DND-41 (cell line): ENCODE measurements around the gene FNDC11.

Source experiments
- ATAC-seq: fragments of 200-7000 bp; cut with Tn5 transposase; 3 replicates; pipeline ENCODE4 v1.9.1; 2021; ENCODE audit warnings: low read depth; ENCODE audit not compliant: insufficient read depth
- DNase-seq: peaks from one replicate; pipeline ENCODE4 v3.0.0-alpha.2; 2020
- H2AFZ ChIP-seq: 2 replicates; pipeline ENCODE4 v1.6.0; 2012; ENCODE audit warnings: low read depth, low read length
- H3K27ac ChIP-seq: 2 replicates; pipeline ENCODE4 v1.5.1; 2012; ENCODE audit warnings: low read length, inconsistent platforms
- H3K27me3 ChIP-seq: fragments of 200-600 bp; sonication (generic); 2 replicates; pipeline ENCODE4 v1.6.0; 2012; ENCODE audit warnings: low read length, mild to moderate bottlenecking, inconsistent platforms; ENCODE audit not compliant: insufficient read depth, poor library complexity
- H3K36me3 ChIP-seq: 2 replicates; pipeline ENCODE4 v1.5.1; 2012; ENCODE audit warnings: low read length, inconsistent platforms; ENCODE audit not compliant: insufficient read depth
- H3K4me1 ChIP-seq: 2 replicates; pipeline ENCODE4 v1.5.1; 2012; ENCODE audit warnings: mild to moderate bottlenecking, low read length; ENCODE audit not compliant: insufficient read depth
- H3K4me2 ChIP-seq: 2 replicates; pipeline ENCODE4 v1.6.0; 2012; ENCODE audit warnings: mild to moderate bottlenecking, moderate library complexity, low read length, inconsistent platforms; ENCODE audit not compliant: insufficient read depth
- H3K4me3 ChIP-seq, 2 experiments: fragments of 200-600 bp in 1 of 2; shearing (Covaris generic) in 1 of 2; 2 replicates each; pipeline ENCODE4 v1.5.1; 2012 to 2016; ENCODE audit warnings: inconsistent platforms in 2 of 2, low read length in 2 of 2, mild to moderate bottlenecking in 2 of 2, low read depth in 1 of 2, moderate library complexity in 1 of 2
- H3K79me2 ChIP-seq: 2 replicates; pipeline ENCODE4 v1.6.0; 2012; ENCODE audit warnings: low read length, inconsistent platforms; ENCODE audit not compliant: insufficient read depth
- H3K9ac ChIP-seq: 2 replicates; pipeline ENCODE4 v1.6.0; 2012; ENCODE audit warnings: low read depth, mild to moderate bottlenecking, inconsistent platforms, low read length, moderate library complexity
- H3K9me3 ChIP-seq: 2 replicates; pipeline ENCODE4 v1.5.1; 2012; ENCODE audit warnings: low read length, moderate library complexity, mild to moderate bottlenecking, inconsistent platforms; ENCODE audit not compliant: insufficient read depth, severe bottlenecking
- H4K20me1 ChIP-seq: 2 replicates; pipeline ENCODE4 v1.6.0; 2012; ENCODE audit warnings: low read length; ENCODE audit not compliant: insufficient read depth
- CTCF ChIP-seq: IDR thresholded peaks from 2 replicates; pipeline ENCODE4 v1.5.1; 2012; ENCODE audit warnings: borderline replicate concordance, low read length, moderate library complexity, mild to moderate bottlenecking; ENCODE audit not compliant: poor library complexity, severe bottlenecking; ENCODE audit errors: extremely low read depth
- EZH2 ChIP-seq: IDR thresholded peaks from 3 replicates; pipeline ENCODE4 v1.6.1; 2012; ENCODE audit warnings: borderline replicate concordance, low read depth, mild to moderate bottlenecking, moderate library complexity, low read length, inconsistent platforms; ENCODE audit not compliant: severe bottlenecking

Gene FNDC11

GRCh38 chr20:63542031-63542559 is 11.9 kb upstream of the FNDC11 start:
- ATAC-seq (no peak), DNase-seq (no peak)
- Histone ChIP-seq H3K9ac (no peak overlapping the region), H3K9me3 (no peaks in the 10 kb centered on the region), H2AFZ (no peak overlapping the region), H3K79me2 (no peaks in the 10 kb centered on the region), H3K4me3 (no peak overlapping the region), H3K36me3 (no peaks in the 10 kb centered on the region), H3K27ac (no peak overlapping the region), H3K4me1 (peaks cover 18% of the 10 kb centered on the region), H4K20me1 (peaks cover 7% of the 10 kb centered on the region; the same call in 1 of the 2 replicates), H3K27me3 (no peaks in the 10 kb centered on the region), H3K4me2 (no peak overlapping the region)
- TF ChIP-seq CTCF, result no peak
- no peak for TF ChIP-seq EZH2

GRCh38 chr20:63542696-63543095 is 11.3 kb upstream of the FNDC11 start:
- H3K27me3 ChIP-seq, result no peaks in the 10 kb centered on the region
- H3K4me2 ChIP-seq, result no peak overlapping the region
- DNase-seq, result no peak
- TF ChIP-seq CTCF (no peak), EZH2 (no peak)
- H3K9ac ChIP-seq, result no peak overlapping the region
- no peaks in the 10 kb centered on the region for H3K79me2 ChIP-seq
- no peak for ATAC-seq
- H3K27ac ChIP-seq, result no peak overlapping the region
- no peaks in the 10 kb centered on the region for H3K36me3 ChIP-seq
- H4K20me1 ChIP-seq, result peaks cover 7% of the 10 kb centered on the region; the same call in 1 of the 2 replicates
- peaks cover 12% of the 10 kb centered on the region for H3K4me1 ChIP-seq
- no peak overlapping the region for H3K4me3 ChIP-seq
- H3K9me3 ChIP-seq, result no peaks in the 10 kb centered on the region
- H2AFZ ChIP-seq, result no peak overlapping the region

GRCh38 chr20:63543131-63543530 is 10.8 kb upstream of the FNDC11 start:
- H4K20me1 ChIP-seq, result peaks cover 7% of the 10 kb centered on the region
- no peaks in the 10 kb centered on the region for H3K79me2 ChIP-seq
- H3K4me2 ChIP-seq, result no peak overlapping the region
- H3K9me3 ChIP-seq, result no peaks in the 10 kb centered on the region
- H3K9ac ChIP-seq, result no peak overlapping the region
- ATAC-seq, result no peak
- no peak for DNase-seq
- TF ChIP-seq CTCF (no peak), EZH2 (no peak)
- no peaks in the 10 kb centered on the region for H3K27me3 ChIP-seq
- H3K36me3 ChIP-seq, result no peaks in the 10 kb centered on the region
- no peak overlapping the region for H3K4me3 ChIP-seq
- H3K27ac ChIP-seq, result no peak overlapping the region
- H3K4me1 ChIP-seq, result peaks cover 8% of the 10 kb centered on the region
- H2AFZ ChIP-seq, result no peak overlapping the region
